Activated T-cell treated with anti-CD3 and anti-CD28 coated beads for 4 hours (primary cell): ENCODE data around the gene BIK.
"Not testable (repeated sequence)": the region's sequence is repeated elsewhere in the genome, so short reads cannot be mapped to it uniquely, and the experiment has no call there.

Experiments used
- DNase-seq: peaks from one replicate; pipeline ENCODE4 v3.0.0-alpha.2; 2020

BIK gene

GRCh38 chr22:43142880-43143562, 32.5 kb downstream of the BIK start, which contains the start of gene MCAT:
Gene MCAT, minus strand, starts transcription at chr22:43143398. Its CDS starts 50 bp downstream, at chr22:43143348.
- peak; percentile 69 for DNase-seq

GRCh38 chr22:43144949-43145348, 34.4 kb downstream of the BIK start:
- no peak for DNase-seq

GRCh38 chr22:43145371-43145770, 34.8 kb downstream of the BIK start:
- DNase-seq = not testable (repeated sequence)

DNA sequence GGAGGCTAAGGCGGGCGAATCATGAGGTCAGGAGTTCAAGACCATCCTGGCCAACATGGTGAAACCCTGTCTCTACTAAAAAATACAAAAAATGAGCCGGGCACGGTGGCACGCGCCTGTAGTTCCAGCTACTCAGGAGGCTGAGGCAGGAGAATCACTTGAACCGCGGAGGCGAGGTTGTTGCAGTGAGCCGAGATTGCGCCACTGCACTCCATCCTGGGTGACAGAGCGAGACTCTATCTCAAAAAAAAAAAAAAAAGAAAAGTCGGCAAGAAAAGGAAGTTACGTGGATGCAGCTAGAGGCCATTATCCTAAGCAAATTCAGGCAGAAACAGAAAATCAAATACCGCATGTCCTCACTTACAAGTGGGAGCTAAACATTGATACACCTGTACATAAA, 35.8 kb downstream of the BIK start:
- not testable (repeated sequence) for DNase-seq

DNA sequence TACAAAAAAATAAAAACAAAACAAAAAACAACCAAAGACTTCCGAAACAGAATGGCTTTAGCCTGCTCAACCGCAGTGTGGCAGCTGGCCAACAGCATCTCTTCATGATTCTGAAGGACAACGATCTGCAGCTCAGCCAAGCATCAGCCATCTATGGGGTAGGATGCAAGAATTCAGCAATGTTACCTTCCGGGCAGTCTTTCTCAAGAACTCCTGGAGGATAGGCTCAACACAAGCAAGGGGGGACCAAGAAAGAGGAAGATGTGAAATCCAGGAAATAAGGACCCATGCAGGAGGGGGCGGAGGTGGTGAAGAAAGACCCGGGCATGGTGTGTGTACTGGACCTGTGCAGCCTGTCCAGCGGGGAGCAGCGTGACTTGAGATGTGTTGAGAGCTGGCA, 37.3 kb downstream of the BIK start:
- DNase-seq = no peak

DNA sequence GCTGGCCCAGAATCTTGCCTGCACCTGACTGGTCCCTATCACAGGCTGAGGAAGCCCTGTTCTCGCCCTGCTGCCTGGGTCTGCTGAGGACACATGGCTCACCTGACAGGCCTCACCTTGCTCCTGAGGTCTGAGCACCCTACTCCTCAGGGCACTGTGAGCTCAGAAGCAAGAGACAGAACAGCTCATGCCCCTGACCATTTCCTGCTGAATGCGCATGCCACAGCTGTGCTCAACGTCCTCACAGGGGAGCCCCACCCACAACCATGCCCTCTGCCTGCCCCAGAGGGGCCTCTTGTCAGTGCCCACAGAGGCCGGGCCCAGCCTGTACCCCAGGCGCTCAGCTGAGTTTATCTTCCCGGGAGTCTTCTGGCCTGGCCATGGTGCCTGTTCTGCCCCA, 38.0 kb downstream of the BIK start:
- no peak for DNase-seq

- DNase-seq = no peak
These were observed 40.2 kb downstream of the BIK start for GRCh38 chr22:43150731-43151206.

- DNase-seq = peak; percentile 52
These were observed 40.9 kb downstream of the BIK start, which contains the start of gene TSPO for GRCh38 chr22:43151251-43152002. Gene TSPO, plus strand, starts transcription at chr22:43151559. Its CDS starts 7,680 bp downstream, at chr22:43159239.

DNA sequence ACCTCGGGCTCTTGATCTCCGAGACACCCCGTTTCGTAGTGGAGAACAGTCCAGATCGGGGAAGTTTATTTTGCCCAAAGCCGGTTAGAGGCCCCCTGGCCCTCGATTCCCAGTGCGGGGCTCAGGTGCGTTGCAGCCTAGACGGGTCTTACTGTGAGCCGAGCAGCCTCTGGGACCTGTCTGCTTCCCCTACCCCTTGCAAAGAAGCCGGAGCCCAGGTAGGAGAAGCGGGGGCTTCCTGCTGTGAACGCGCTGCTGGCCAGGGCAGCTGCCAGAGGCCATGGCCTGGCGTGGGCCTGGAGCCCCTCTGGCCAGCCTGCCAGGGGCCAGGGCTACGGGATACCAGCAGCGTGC, 41.4 kb downstream of the BIK start:
- no peak for DNase-seq

- DNase-seq = peak; percentile 36
These were observed 42.0 kb downstream of the BIK start for GRCh38 chr22:43152357-43153071.

DNA sequence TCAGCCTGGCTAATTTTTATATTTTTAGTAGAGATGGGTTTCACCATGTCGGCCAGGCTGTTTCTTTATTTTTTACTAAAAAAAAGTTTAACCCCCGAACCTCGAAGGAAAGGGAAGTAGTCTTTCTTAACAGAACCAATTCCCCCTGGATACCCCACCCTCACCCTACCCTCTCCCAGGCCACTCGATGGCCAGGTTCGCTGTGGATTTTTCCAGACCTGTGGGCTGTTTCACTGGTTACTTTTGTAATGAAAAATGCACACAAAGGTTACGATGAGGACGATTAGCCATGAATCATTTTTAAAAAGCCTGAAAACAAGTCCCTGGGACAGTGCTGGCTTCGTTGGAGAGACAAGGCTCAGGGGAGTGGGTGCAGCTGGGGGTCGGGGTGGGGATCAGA, 43.3 kb downstream of the BIK start:
- DNase-seq = no peak

- no peak for DNase-seq
These were observed 44.5 kb downstream of the BIK start for GRCh38 chr22:43154887-43155536.

GRCh38 chr22:43155789-43156188, 45.2 kb downstream of the BIK start:
- DNase-seq = no peak

GRCh38 chr22:43156413-43156812, 45.9 kb downstream of the BIK start:
- no peak for DNase-seq

- no peak for DNase-seq
These were observed 47.5 kb downstream of the BIK start for GRCh38 chr22:43157874-43158546.

DNA sequence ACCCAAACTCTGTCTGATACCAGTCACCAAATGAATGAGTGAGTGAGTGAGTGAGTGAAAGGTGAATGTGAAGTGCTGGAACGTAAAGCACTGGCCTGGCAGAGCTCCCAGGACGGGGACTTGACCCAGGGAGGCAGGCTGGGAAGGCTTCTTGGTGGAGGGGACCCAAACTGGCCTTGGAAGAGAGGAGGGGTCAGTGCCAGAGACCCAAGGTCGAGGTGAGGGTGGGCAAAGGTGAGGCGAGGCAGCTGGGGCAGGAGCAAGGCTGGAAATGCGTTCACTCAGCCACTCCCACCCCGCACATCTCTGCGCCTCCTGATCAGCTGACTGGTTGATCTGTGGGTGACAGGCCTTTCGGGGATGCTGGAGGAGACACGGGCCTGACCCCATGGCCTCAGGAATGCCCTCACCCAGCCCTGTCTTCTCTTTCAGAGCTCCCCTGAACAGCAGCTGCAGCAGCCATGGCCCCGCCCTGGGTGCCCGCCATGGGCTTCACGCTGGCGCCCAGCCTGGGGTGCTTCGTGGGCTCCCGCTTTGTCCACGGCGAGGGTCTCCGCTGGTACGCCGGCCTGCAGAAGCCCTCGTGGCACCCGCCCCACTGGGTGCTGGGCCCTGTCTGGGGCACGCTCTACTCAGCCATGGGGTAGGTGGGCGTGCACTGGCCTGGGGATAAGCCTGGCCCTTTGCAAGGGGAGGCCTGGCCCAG, 48.4 kb downstream of the BIK start:
- DNase-seq = no peak

GRCh38 chr22:43159484-43160178, 49.1 kb downstream of the BIK start:
- no peak for DNase-seq

DNA sequence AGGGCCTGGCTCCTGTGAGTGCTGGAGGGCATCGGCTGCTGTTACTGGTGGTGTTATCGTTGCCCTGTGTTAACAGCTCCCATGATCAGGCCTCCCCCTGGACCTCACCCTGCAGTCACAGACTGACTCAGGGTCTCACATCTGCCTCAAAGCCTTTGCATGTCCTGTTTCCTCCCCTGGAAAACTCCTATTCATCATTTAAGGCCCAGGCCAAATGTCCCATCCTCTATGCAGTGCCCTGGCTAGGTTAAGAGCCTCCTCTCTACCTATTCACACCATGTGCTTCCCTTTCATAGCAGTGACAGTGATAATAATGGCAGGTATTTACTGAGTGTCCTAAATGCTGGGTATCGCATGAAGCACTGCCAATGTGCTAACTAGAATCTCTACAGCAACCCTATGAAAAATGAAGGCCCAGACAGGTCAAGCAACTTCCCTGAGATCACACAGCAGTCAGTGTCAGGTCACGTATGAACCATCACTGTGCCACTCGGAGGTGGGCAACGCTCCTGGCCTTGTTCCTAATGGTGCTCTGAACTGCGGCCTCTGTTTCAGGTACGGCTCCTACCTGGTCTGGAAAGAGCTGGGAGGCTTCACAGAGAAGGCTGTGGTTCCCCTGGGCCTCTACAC, 50.1 kb downstream of the BIK start:
- DNase-seq = no peak

- DNase-seq = no peak
These were observed 52.0 kb downstream of the BIK start for GRCh38 chr22:43162412-43163150.

GRCh38 chr22:43163241-43163795, 52.8 kb downstream of the BIK start:
- DNase-seq = no peak
